ENCODE results near the gene ORM2.

GRCh38 chr9:114286146-114286679 is 43.5 kb upstream of the ORM2 start:
- TF ChIP-seq CTCF (IDR thresholded peaks at IDR 0.05) = no peak
- TF ChIP-seq POLR2A (IDR thresholded peaks at IDR 0.05) = no peak
- TF ChIP-seq EP300 (IDR thresholded peaks at IDR 0.05) = no peak
- TF ChIP-seq POLR2AphosphoS5 (IDR thresholded peaks at IDR 0.05) = no peak

Data from stomach (tissue), 4 donors.